Heart left ventricle (tissue), 13 donors: ENCODE measurements around the gene CHRNE.

Experiments
- CTCF ChIP-seq, 12 donors: fragments of 200-600 bp; sonication (generic) in 4 of 12; IDR thresholded peaks; one replicate each; pipeline versions ENCODE4 v1.5.0 to v1.8.0; 2018 to 2022; ENCODE audit warnings: antibody characterized with exemption in 12 of 12, mild to moderate bottlenecking in 5 of 12
- POLR2A ChIP-seq, 2 donors: fragments of 450-650 bp; IDR thresholded peaks; one replicate each; pipeline ENCODE4 v1.6.1; 2017; ENCODE audit warnings: antibody characterized with exemption in 2 of 2, mild to moderate bottlenecking in 2 of 2, moderate library complexity in 2 of 2
- donor health status: ischemic (EF 13 %, LVEDD 7.1; RV severe dilation, severe dysfunction).
- donor health status: DM: no; HTN: yes; CAD: no.
- donor health status: DM: no; HTN: no; CAD: no.
- donor health status: ischemic (EF 25% LVEDD 6.9; RV normal size, moderate dysfunction).
- donor health status: ischemic (EF 25% LVEDD 5.7; RV mildly dilated, moderate dysfunction).
- donor health status: ischemic (EF 35%, LVEDD 5.7; RV mildly dilated, moderate dysfunction).
- donor health status: nonischemic (EF 11% LVEDD 7.7; RV severe dilation, severe dysfunction).
- donor health status: DM: yes; HTN: yes; CAD: no.
- donor health status: PGD.
- donor health status: ischemic (EF 29% LVEDD 5.4; RV normal size, mild dysfunction).
- donor health status: nonischemic (EF 23%, LVEDD 6.1; RV moderate dilation, normal function).

GRCh38 chr17:4899341-4900230 lies 3.3 kb downstream of the CHRNE start, which contains the start of gene C17orf107:
- TF ChIP-seq POLR2A (IDR thresholded peaks at IDR 0.05) (no peak), CTCF (IDR thresholded peaks at IDR 0.05) (peak in 1 of 12 donors; percentile 9)
